ENCODE data around the gene INSYN2A.

- no peak for TF ChIP-seq CTCF (conservative IDR thresholded peaks at IDR 0.05; ENCODE audit: low read depth in 2 of 2)
- no peak for TF ChIP-seq EZH2 (IDR thresholded peaks at IDR 0.05; ENCODE audit: low read depth, unreplicated experiment)
Observed at GRCh38 chr10:127216274-127216673, 19.9 kb upstream of the INSYN2A start.

Data from GM23338 (cell line).